Upper lobe of left lung (tissue), 6 donors: ENCODE data around the gene MED27. TPM values are rescaled to one million over a fixed set of nuclear protein-coding genes. Genes with fewer than 3 reads are reported as not detected.
A peak's percentile ranks its signal among the peaks of the same experiment; 100 is the strongest.

Source experiments
- ATAC-seq, 2 donors: fragments of 200-7000 bp; cut with Tn5 transposase; one replicate each; pipeline ENCODE4 v1.9.1; 2022; ENCODE audit warnings: mild to moderate bottlenecking in 2 of 2, moderate library complexity in 2 of 2; ENCODE audit not compliant: low FRiP score in 2 of 2
- DNase-seq, 2 donors: peaks; one replicate each; pipeline ENCODE4 v3.0.0-alpha.2; 2019 to 2020
- H3K27ac ChIP-seq, 4 donors: fragments of 200-600 bp; sonication (generic); one replicate each; pipeline ENCODE4 v1.5.1; 2016 to 2019
- H3K27me3 ChIP-seq, 4 donors: fragments of 200-600 bp; sonication (generic); one replicate each; pipeline ENCODE4 v1.5.1; 2017 to 2019
- H3K36me3 ChIP-seq, 4 donors: fragments of 200-600 bp; sonication (generic); one replicate each; pipeline ENCODE4 v1.5.1; 2016 to 2019
- H3K4me1 ChIP-seq, 4 donors: fragments of 200-600 bp; sonication (generic); one replicate each; pipeline ENCODE4 v1.5.1; 2018 to 2019
- H3K4me3 ChIP-seq, 4 donors: fragments of 200-600 bp; sonication (generic); one replicate each; pipeline ENCODE4 v1.5.1; 2017 to 2019; ENCODE audit warnings: mild to moderate bottlenecking in 2 of 4, moderate library complexity in 1 of 4
- H3K9me3 ChIP-seq, 4 donors: fragments of 200-600 bp; sonication (generic); one replicate each; pipeline ENCODE4 v1.5.1; 2018 to 2019
- CTCF ChIP-seq, 6 experiments: fragments of 450-650 bp in 4 of 6; fragments of 200-600 bp in 2 of 6; sonication (generic) in 2 of 6; IDR thresholded peaks; one replicate each; pipeline ENCODE4 v1.5.1; 2016 to 2019; ENCODE audit warnings: antibody characterized with exemption in 6 of 6
- EP300 ChIP-seq, 4 donors: sonication (generic); formaldehyde crosslinking; IDR thresholded peaks; one replicate each; pipeline ENCODE4 v1.5.1; 2017; ENCODE audit warnings: antibody characterized with exemption in 4 of 4, control low read depth in 2 of 4
- POLR2A ChIP-seq, 4 donors: fragments of 450-650 bp; IDR thresholded peaks; one replicate each; pipeline ENCODE4 v1.5.1; 2016 to 2017; ENCODE audit warnings: antibody characterized with exemption in 4 of 4, mild to moderate bottlenecking in 2 of 4
- POLR2AphosphoS5 ChIP-seq, 2 donors: sonication (generic); formaldehyde crosslinking; IDR thresholded peaks; one replicate each; pipeline ENCODE4 v1.5.1; 2017; ENCODE audit warnings: antibody characterized with exemption in 2 of 2
- WGBS, 2 donors: methylation state at CpG; one replicate each; pipeline ENCODE4 v1.1.5; 2017 to 2018; 5-methylcytosine and 5-hydroxymethylcytosine counted together
- total RNA-seq, 6 donors: library from RNA; depleted of rRNA in 4 of 6; stranded (reverse); fragments of >200 nt in 4 of 6; gene quantifications; one replicate each; pipeline versions ENCODE4 v1.1.0 to v1.2.1, GENCODE V29; 2016 to 2021
- donor health status: DM: no; HTN: no; CAD: no; lungs with moderate emphysema.
- donor health status: DM: no; HTN: yes; CAD: no; lungs with severe emphysema.

The MED27 gene
- total RNA-seq, 6 donors from 2014 or later: 4.9 to 24.2 (median 17.1) TPM

- H3K27me3 ChIP-seq: no peaks in the 10 kb centered on the region
- no peaks in the 10 kb centered on the region for H3K4me1 ChIP-seq
- peaks cover 0 to 4% (median 0%) of the 10 kb centered on the region in 4 donors for H3K36me3 ChIP-seq
- H3K9me3 ChIP-seq: no peaks in the 10 kb centered on the region
- no peak overlapping the region for H3K4me3 ChIP-seq
- DNase-seq: no peak
- 94 to 97% methylated on average over 9 of the region's 9 CpGs for WGBS, 2 donors
- TF ChIP-seq POLR2AphosphoS5 (IDR thresholded peaks at IDR 0.05) (no peak), EP300 (IDR thresholded peaks at IDR 0.05) (no peak), POLR2A (IDR thresholded peaks at IDR 0.05) (no peak), CTCF (IDR thresholded peaks at IDR 0.05) (no peak)
- no peak overlapping the region for H3K27ac ChIP-seq
- ATAC-seq: no peak
Measured at GRCh38 chr9:131873335-131873734, 206.3 kb downstream of the MED27 start.

- 93 to 100% methylated on average over 3 to 4 of the region's 4 CpGs for WGBS, 2 donors
- Histone ChIP-seq H3K4me3 (no peak overlapping the region), H3K9me3 (no peaks in the 10 kb centered on the region), H3K36me3 (peaks cover 0 to 4% (median 0%) of the 10 kb centered on the region in 4 donors), H3K27me3 (no peaks in the 10 kb centered on the region), H3K27ac (no peak overlapping the region), H3K4me1 (no peaks in the 10 kb centered on the region)
- DNase-seq (no peak), ATAC-seq (no peak)
- TF ChIP-seq EP300 (IDR thresholded peaks at IDR 0.05): no peak
Measured at GRCh38 chr9:131872702-131873101, 207.0 kb downstream of the MED27 start.

DNA sequence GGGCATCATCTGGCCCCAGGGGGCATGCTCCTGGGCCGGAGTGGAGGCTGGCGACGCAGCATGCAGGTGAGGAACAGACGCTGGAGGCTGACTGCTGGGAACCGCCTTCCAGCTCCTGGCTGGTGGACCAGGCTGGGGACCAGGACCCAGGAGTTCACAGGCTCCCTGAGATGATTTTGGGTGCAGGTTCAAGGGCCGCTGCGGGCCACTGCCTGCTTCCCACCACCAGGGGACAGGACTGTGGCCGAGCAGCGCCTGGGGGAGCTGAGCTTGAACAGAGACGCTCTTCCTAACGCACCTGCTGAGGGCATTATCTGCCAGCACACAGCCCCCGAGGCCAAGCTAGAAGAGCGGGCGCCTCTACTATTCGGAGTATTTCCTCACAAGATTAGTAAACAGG lies 207.7 kb downstream of the MED27 start:
- no peak for DNase-seq
- H3K27me3 ChIP-seq: no peaks in the 10 kb centered on the region
- H3K36me3 ChIP-seq: peaks cover 0 to 4% (median 0%) of the 10 kb centered on the region in 4 donors
- TF ChIP-seq CTCF (IDR thresholded peaks at IDR 0.05) (peak in 2 of 6 experiments; percentile 8 to 16), POLR2A (IDR thresholded peaks at IDR 0.05) (no peak), POLR2AphosphoS5 (IDR thresholded peaks at IDR 0.05) (no peak)
- ATAC-seq: no peak
- H3K4me1 ChIP-seq: no peaks in the 10 kb centered on the region
- H3K27ac ChIP-seq: no peak overlapping the region
- no peak overlapping the region for H3K4me3 ChIP-seq
- WGBS, 2 donors: 93 to 96% methylated on average over 10 to 15 of the region's 15 CpGs
- H3K9me3 ChIP-seq: no peaks in the 10 kb centered on the region

DNA sequence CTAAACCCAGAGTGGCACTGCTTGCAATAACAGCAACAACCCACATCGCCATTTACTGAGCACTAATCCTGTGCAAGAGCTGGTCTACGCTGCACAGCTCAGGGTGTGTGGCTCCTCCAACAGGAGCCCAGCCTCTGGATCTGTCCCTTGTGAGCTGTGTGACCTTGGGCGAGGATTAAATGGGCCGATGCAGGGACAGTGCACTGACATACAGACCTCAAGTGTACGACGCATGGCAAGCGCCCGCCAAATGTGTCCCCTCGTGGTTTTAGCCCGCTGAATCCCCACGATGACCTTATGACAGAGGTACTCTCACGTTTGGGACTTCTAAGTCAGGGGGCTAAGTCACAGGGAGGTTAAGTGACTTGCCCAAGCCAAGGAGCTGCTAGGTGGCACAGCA lies 209.5 kb downstream of the MED27 start:
- WGBS, 2 donors: 91 to 92% methylated on average over 12 of the region's 12 CpGs
- no peak for TF ChIP-seq EP300 (IDR thresholded peaks at IDR 0.05)
- TF ChIP-seq CTCF (IDR thresholded peaks at IDR 0.05): no peak

GRCh38 chr9:131869348-131869747 lies 210.3 kb downstream of the MED27 start:
- WGBS, 2 donors: 83 to 85% methylated on average over 8 of the region's 8 CpGs

More for the DNA sequence above, 209.5 kb downstream of the MED27 start:
- ATAC-seq (peak in 1 of 2 donors; percentile 36), DNase-seq (no peak)
- no peak overlapping the region for H3K4me3 ChIP-seq
- no peaks in the 10 kb centered on the region for H3K4me1 ChIP-seq
- H3K36me3 ChIP-seq: peaks cover 0 to 4% (median 0%) of the 10 kb centered on the region in 4 donors
- H3K27ac ChIP-seq: no peak overlapping the region
- H3K27me3 ChIP-seq: no peaks in the 10 kb centered on the region
- H3K9me3 ChIP-seq: no peaks in the 10 kb centered on the region

More at GRCh38 chr9:131869348-131869747, 210.3 kb downstream of the MED27 start:
- Histone ChIP-seq H3K4me3 (no peak overlapping the region), H3K27me3 (no peaks in the 10 kb centered on the region), H3K36me3 (peaks cover 0 to 4% (median 0%) of the 10 kb centered on the region in 4 donors), H3K9me3 (no peaks in the 10 kb centered on the region), H3K27ac (no peak overlapping the region), H3K4me1 (no peaks in the 10 kb centered on the region)
- TF ChIP-seq EP300 (IDR thresholded peaks at IDR 0.05): no peak
- no peak for TF ChIP-seq CTCF (IDR thresholded peaks at IDR 0.05)
- TF ChIP-seq POLR2A (IDR thresholded peaks at IDR 0.05): no peak
- TF ChIP-seq POLR2AphosphoS5 (IDR thresholded peaks at IDR 0.05): no peak
- DNase-seq (no peak), ATAC-seq (no peak)
